K562 (cell line): ENCODE results near the gene NACC1. TPM values are rescaled to one million over a fixed set of nuclear protein-coding genes. Genes with fewer than 3 reads are reported as not detected.
A peak's percentile ranks its signal among the peaks of the same experiment; 100 is the strongest.

Experiments used
- ATF7 ChIP-seq: fragments of 450-650 bp; IDR thresholded peaks from 2 replicates; pipeline ENCODE4 v1.7.1; 2014; ENCODE audit warnings: mild to moderate bottlenecking, moderate library complexity
- DMBX1 ChIP-seq: fragments of 250-450 bp; sonication (Bioruptor Pico); IDR thresholded peaks from 2 replicates; pipeline ENCODE4 v1.8.0; 2022; ENCODE audit warnings: inconsistent platforms, mild to moderate bottlenecking, moderate library complexity, borderline replicate concordance
- E2F8 ChIP-seq: fragments of 450-650 bp; IDR thresholded peaks from 2 replicates; pipeline ENCODE4 v1.7.1; 2018; ENCODE audit warnings: mild to moderate bottlenecking, low read depth; ENCODE audit not compliant: partially characterized antibody
- ELK3 ChIP-seq: fragments of 450-650 bp; formaldehyde crosslinking; IDR thresholded peaks from 2 replicates; pipeline ENCODE4 v1.4.0; 2020; ENCODE audit warnings: mild to moderate bottlenecking
- HDAC1 ChIP-seq, 2 experiments: fragments of 450-650 bp; IDR thresholded peaks; 2 replicates each; pipeline ENCODE4 v1.6.1; 2016 to 2017; ENCODE audit warnings: inconsistent platforms in 1 of 2, mild to moderate bottlenecking in 1 of 2, moderate library complexity in 1 of 2
- MCM7 ChIP-seq, 2 experiments: fragments of 450-650 bp; IDR thresholded peaks; 2 replicates each; pipeline ENCODE4 v1.6.1; 2016 to 2018
- MED1 ChIP-seq: sonication (generic); formaldehyde crosslinking; IDR thresholded peaks from 2 replicates; pipeline ENCODE4 v1.8.1; 2023; ENCODE audit warnings: missing genetic modification reagents, borderline replicate concordance
- MITF ChIP-seq: IDR thresholded peaks from 2 replicates; pipeline ENCODE4 v1.6.1; 2014; ENCODE audit warnings: antibody characterized with exemption
- NCOA2 ChIP-seq, 2 experiments: fragments of 450-650 bp; IDR thresholded peaks; 2 replicates each; pipeline ENCODE4 v1.6.1; 2018; ENCODE audit warnings: mild to moderate bottlenecking in 2 of 2, moderate library complexity in 1 of 2; ENCODE audit not compliant: partially characterized antibody in 2 of 2
- NR2C2 ChIP-seq, 2 experiments: fragments of 200-800 bp in 1 of 2; sonication (Bioruptor generic) in 1 of 2; sonication (generic) in 1 of 2; formaldehyde crosslinking in 1 of 2; IDR thresholded peaks; 2 replicates each; pipeline versions ENCODE4 v1.6.1 to v1.8.0; 2016 to 2022; ENCODE audit warnings: mild to moderate bottlenecking in 1 of 2, missing compliant biosample characterization in 1 of 2, missing genetic modification characterization in 1 of 2, missing genetic modification reagents in 1 of 2
- TAL1 ChIP-seq: fragments of 450-650 bp; IDR thresholded peaks from 2 replicates; pipeline ENCODE4 v1.6.1; 2016; ENCODE audit warnings: mild to moderate bottlenecking
- THRA ChIP-seq: fragments of 450-650 bp; IDR thresholded peaks from 2 replicates; pipeline ENCODE4 v1.6.1; 2017; ENCODE audit warnings: mild to moderate bottlenecking, moderate library complexity
- ZBTB9 ChIP-seq: fragments of 450-650 bp; formaldehyde crosslinking; IDR thresholded peaks from 2 replicates; pipeline ENCODE4 v1.4.0; 2020; ENCODE audit warnings: mild to moderate bottlenecking, moderate library complexity
- ZNF12 ChIP-seq: sonication (generic); formaldehyde crosslinking; IDR thresholded peaks from 2 replicates; pipeline ENCODE4 v1.4.0; 2020; ENCODE audit warnings: mild to moderate bottlenecking, missing genetic modification reagents
- ZNF121 ChIP-seq: sonication (generic); formaldehyde crosslinking; conservative IDR thresholded peaks from 2 replicates; pipeline ENCODE4 v1.8.0; 2022; ENCODE audit warnings: missing genetic modification reagents
- ZNF140 ChIP-seq: fragments of 250-450 bp; sonication (Bioruptor Pico); IDR thresholded peaks from 2 replicates; pipeline ENCODE4 v1.8.0; 2021; ENCODE audit warnings: moderate library complexity, mild to moderate bottlenecking, inconsistent platforms
- ZNF217 ChIP-seq: sonication (generic); formaldehyde crosslinking; IDR thresholded peaks from 2 replicates; pipeline ENCODE4 v1.8.0; 2022; ENCODE audit warnings: mild to moderate bottlenecking, missing genetic modification reagents
- ZNF384 ChIP-seq: IDR thresholded peaks from 2 replicates; pipeline ENCODE4 v1.6.1; 2012; ENCODE audit warnings: low read depth, low read length, improper control_type of control experiment
- ZNF655 ChIP-seq: fragments of 250-450 bp; sonication (Bioruptor Pico); IDR thresholded peaks from 2 replicates; pipeline ENCODE4 v1.5.0; 2021
- polyA plus RNA-seq, 8 experiments: library from polyadenylated mRNA; depleted of rRNA in 4 of 8; stranded (reverse) in 5 of 8; unstranded in 3 of 8; fragments of >200 nt; fragmentation: Nextera tagmentation in 2 of 8; fragmentation: Illumina TruSeq in 1 of 8; extraction: Ambion mirVana in 2 of 8; extraction: Trizol in 1 of 8; gene quantifications; 2 replicates each; pipeline versions ENCODE4 v1.2.1 to v1.2.3, GENCODE V29; 2011 to 2014; ENCODE audit warnings: inconsistent platforms in 1 of 8, missing spikeins in 1 of 8
- total RNA-seq, 7 experiments: library from RNA; depleted of rRNA in 6 of 7; stranded (reverse); fragments of >200 nt in 6 of 7; fragmentation: Illumina TruSeq in 2 of 7; extraction: Trizol in 2 of 7; gene quantifications; 2 replicates each; pipeline versions ENCODE4 v1.2.1 to v1.2.3, GENCODE V29; 2011 to 2021; ENCODE audit warnings: low replicate concordance in 1 of 7

Gene NACC1
- total and polyA plus RNA-seq, 9 of the 15 experiments (the other 6 are each of a cell fraction or from before 2014, with no cell fraction given), result 0.04 to 96.6 (median 25.8) TPM

GRCh38 chr19:13154911-13155471, 36.9 kb downstream of the NACC1 start (continued):
- TF ChIP-seq ZNF655 (CRISPR knock-in tag) (0 out of 2 replicates have a peak, but pooled peaks have one; percentile 61), THRA (no peak), ZNF121 (CRISPR knock-in tag) (no peak), ELK3 (CRISPR knock-in tag) (no peak), E2F8 (peak; percentile 22), ZNF384 (no peak), ZNF217 (no peak), MITF (no peak), NCOA2 (IDR thresholded peaks at IDR 0.05; ENCODE audit: partially characterized antibody in 2 of 2) (no peak), MCM7 (IDR thresholded peaks at IDR 0.05) (no peak), MED1 (CRISPR knock-in tag) (no peak), TAL1 (no peak), ATF7 (0 out of 2 replicates have a peak, but pooled peaks have one; percentile 42), ZNF140 (CRISPR knock-in tag) (no peak), ZBTB9 (CRISPR knock-in tag) (peak; percentile 12; the same call in 1 of the 2 replicates), NR2C2 (CRISPR knock-in tag; IDR thresholded peaks at IDR 0.05) (no peak), NR2C2 (tag; IDR thresholded peaks at IDR 0.05) (no peak), HDAC1 (IDR thresholded peaks at IDR 0.05) (peak in 1 of 2 experiments; percentile 59; a peak in 1 of 4 replicates), ZNF12 (CRISPR knock-in tag) (no peak), DMBX1 (no peak)
